SK-N-SH (cell line): ENCODE results near the gene FOXP1. TPM values are rescaled to one million over a fixed set of nuclear protein-coding genes. Genes with fewer than 3 reads are reported as not detected.
A peak's percentile ranks its signal among the peaks of the same experiment; 100 is the strongest.

Experiments
- CTCF ChIA-PET: fragments of 300-600, 350-600 bp; formaldehyde crosslinking; extraction: SDS; loops from one replicate; lab custom pipeline; 2021; lab: Yijun Ruan, JAX
- POLR2A ChIA-PET: fragments of 350-600 bp; sonication (Branson Sonifier 250); formaldehyde crosslinking; extraction: SDS; loops from one replicate; lab custom pipeline; 2020; ENCODE audit warnings: antibody characterized with exemption, inconsistent platforms; lab: Yijun Ruan, JAX
- DNase-seq: peaks from one replicate; pipeline ENCODE4 v3.0.0; 2012
- H2AFZ ChIP-seq: fragments of 200-600 bp; sonication (generic); 2 replicates; pipeline ENCODE4 v1.8.1; 2016; ENCODE audit warnings: antibody characterized with exemption, mild to moderate bottlenecking, low read depth
- H3F3A ChIP-seq: fragments of 200-600 bp; sonication (generic); replicated peaks from 2 replicates; pipeline ENCODE3; 2016; ENCODE audit warnings: antibody characterized with exemption, mild to moderate bottlenecking; ENCODE audit not compliant: insufficient read depth
- H3K27ac ChIP-seq, 2 experiments: fragments of 200-500 bp in 1 of 2; fragments of 200-600 bp in 1 of 2; sonication (Bioruptor generic) in 1 of 2; sonication (generic), shearing (Covaris generic) in 1 of 2; 2 replicates each; pipeline versions ENCODE4 v1.5.1 to v1.6.1; 2014 to 2016; ENCODE audit warnings: low read depth in 2 of 2, inconsistent platforms in 1 of 2, low read length in 1 of 2, mild to moderate bottlenecking in 1 of 2, mixed read lengths in 1 of 2
- H3K27me3 ChIP-seq: fragments of 200-600 bp; sonication (generic), shearing (Covaris generic); 2 replicates; pipeline ENCODE4 v1.6.1; 2016; ENCODE audit warnings: mixed run types; ENCODE audit not compliant: insufficient read depth
- H3K36me3 ChIP-seq, 2 experiments: fragments of 200-500 bp in 1 of 2; fragments of 200-600 bp in 1 of 2; sonication (Bioruptor generic) in 1 of 2; sonication (generic) in 1 of 2; replicated peaks in 1 of 2; 2 replicates each; pipeline versions ENCODE3 to v1.5.1; 2014 to 2016; ENCODE audit warnings: low read length in 1 of 2, mild to moderate bottlenecking in 1 of 2; ENCODE audit not compliant: insufficient read depth in 2 of 2, control insufficient read depth in 1 of 2
- H3K4me1 ChIP-seq, 2 experiments: fragments of 200-500 bp in 1 of 2; fragments of 200-600 bp in 1 of 2; sonication (Bioruptor generic) in 1 of 2; sonication (generic), shearing (Covaris generic) in 1 of 2; 2 replicates each; pipeline versions ENCODE4 v1.5.1 to v1.6.1; 2014 to 2016; ENCODE audit warnings: low read depth in 1 of 2, low read length in 1 of 2, mixed run types in 1 of 2; ENCODE audit not compliant: insufficient read depth in 2 of 2, control insufficient read depth in 1 of 2
- H3K4me2 ChIP-seq: fragments of 200-600 bp; sonication (generic), shearing (Covaris generic); 2 replicates; pipeline ENCODE4 v1.6.1; 2017; ENCODE audit warnings: mixed run types
- H3K4me3 ChIP-seq, 2 experiments: fragments of 200-500 bp in 1 of 2; fragments of 200-600 bp in 1 of 2; sonication (Bioruptor generic) in 1 of 2; sonication (generic), shearing (Covaris generic) in 1 of 2; 2 replicates each; pipeline versions ENCODE4 v1.5.1 to v1.8.1; 2014 to 2016; ENCODE audit warnings: low read depth in 2 of 2, inconsistent platforms in 1 of 2, low read length in 1 of 2, mild to moderate bottlenecking in 1 of 2, mixed read lengths in 1 of 2, moderate library complexity in 1 of 2
- H3K79me2 ChIP-seq: fragments of 200-600 bp; sonication (generic); 2 replicates; pipeline ENCODE4 v1.8.1; 2017; ENCODE audit warnings: mild to moderate bottlenecking; ENCODE audit not compliant: insufficient read depth
- H3K9ac ChIP-seq: fragments of 200-600 bp; sonication (generic); 2 replicates; pipeline ENCODE4 v1.6.1; 2017; ENCODE audit warnings: mixed run types
- H3K9me2 ChIP-seq: fragments of 200-600 bp; sonication (generic); 2 replicates; pipeline ENCODE4 v1.6.1; 2017; ENCODE audit warnings: mixed run types
- H3K9me3 ChIP-seq: fragments of 200-600 bp; sonication (generic); 2 replicates; pipeline ENCODE4 v1.6.1; 2017; ENCODE audit warnings: mixed run types, mild to moderate bottlenecking, moderate library complexity
- H4K20me1 ChIP-seq: fragments of 200-600 bp; sonication (generic); 2 replicates; pipeline ENCODE4 v1.6.1; 2017; ENCODE audit warnings: mild to moderate bottlenecking, mixed run types; ENCODE audit not compliant: insufficient read depth
- CHD2 ChIP-seq: fragments of 150-350 bp; IDR thresholded peaks from 2 replicates; pipeline ENCODE4 v1.6.1; 2018; ENCODE audit warnings: low read length; ENCODE audit not compliant: partially characterized antibody
- FOSL2 ChIP-seq: IDR thresholded peaks from 2 replicates; pipeline ENCODE4 v1.4.0; 2012; ENCODE audit warnings: low read depth, mild to moderate bottlenecking, moderate library complexity, borderline replicate concordance
- FOXJ3 ChIP-seq: sonication (generic); formaldehyde crosslinking; IDR thresholded peaks from 2 replicates; pipeline ENCODE4 v1.5.1; 2020; ENCODE audit warnings: mild to moderate bottlenecking, missing genetic modification reagents
- FOXM1 ChIP-seq: IDR thresholded peaks from 2 replicates; pipeline ENCODE4 v1.4.0; 2012; ENCODE audit warnings: low read depth, mild to moderate bottlenecking
- GATA2 ChIP-seq: sonication (generic); formaldehyde crosslinking; IDR thresholded peaks from 2 replicates; pipeline ENCODE4 v1.5.0; 2020; ENCODE audit warnings: mild to moderate bottlenecking, missing genetic modification reagents
- IRF3 ChIP-seq: fragments of 150-350 bp; IDR thresholded peaks from 2 replicates; pipeline ENCODE4 v1.6.1; 2016; ENCODE audit warnings: mild to moderate bottlenecking, low read depth, low read length
- JUND ChIP-seq: IDR thresholded peaks from 2 replicates; pipeline ENCODE4 v1.4.0; 2012
- RAD21 ChIP-seq: IDR thresholded peaks from 2 replicates; pipeline ENCODE4 v1.6.1; 2012; ENCODE audit warnings: mild to moderate bottlenecking, low read length
- RCOR1 ChIP-seq: fragments of 150-350 bp; IDR thresholded peaks from 2 replicates; pipeline ENCODE4 v1.6.1; 2017; ENCODE audit warnings: antibody characterized with exemption, low read length
- SIN3A ChIP-seq: IDR thresholded peaks from 2 replicates; pipeline ENCODE4 v1.6.1; 2012; ENCODE audit warnings: low read depth, mild to moderate bottlenecking, low read length, moderate library complexity, borderline replicate concordance
- TAF1 ChIP-seq: IDR thresholded peaks from 2 replicates; pipeline ENCODE4 v1.6.1; 2012; ENCODE audit warnings: low read depth, mild to moderate bottlenecking, low read length, moderate library complexity, borderline replicate concordance
- WGBS: methylation state at CpG from one replicate; pipeline ENCODE4 v1.1.6; 2017; ENCODE audit warnings: low lambda C conversion rate; 5-methylcytosine and 5-hydroxymethylcytosine counted together
- polyA plus RNA-seq, 3 experiments: library from polyadenylated mRNA; depleted of rRNA; stranded (reverse); fragments of >200 nt; gene quantifications; 2 replicates each; pipeline ENCODE4 v1.2.3, GENCODE V29; 2012
- TF ChIP-seq, protein P1 (sequence below): IDR thresholded peaks from 2 replicates; pipeline ENCODE4 v1.4.0; 2012; ENCODE audit warnings: low read depth, borderline replicate concordance
- TF ChIP-seq, protein P2 (sequence below): fragments of 150-350 bp; IDR thresholded peaks from 2 replicates; pipeline ENCODE4 v1.6.1; 2017; ENCODE audit warnings: antibody characterized with exemption, low read length, low read depth, borderline replicate concordance
- TF ChIP-seq, protein P3 (sequence below): IDR thresholded peaks from 2 replicates; pipeline ENCODE4 v1.4.0; 2012; ENCODE audit warnings: low read depth, borderline replicate concordance

Gene FOXP1
- polyA plus RNA-seq, 1 of the 3 experiments (the other 2 are of a cell fraction): 8.8 TPM

- Histone ChIP-seq H4K20me1 (no peaks in the 10 kb centered on the region), H3K4me2 (peak overlapping the region; percentile 36), H3K27ac (peak overlapping the region in 1 of 2 experiments; percentile 99; a peak in 2 of 4 replicates), H3K79me2 (peaks cover 64% of the 10 kb centered on the region), H2AFZ (no peak overlapping the region), H3K9me3 (no peaks in the 10 kb centered on the region), H3F3A (peaks cover 80% of the 10 kb centered on the region), H3K9ac (peak overlapping the region; percentile 29; the same call in 1 of the 2 replicates), H3K4me1 (peaks cover 4 to 59% of the 10 kb centered on the region in 2 experiments), H3K27me3 (no peaks in the 10 kb centered on the region), H3K36me3 (no peaks in the 10 kb centered on the region), H3K9me2 (no peaks in the 10 kb centered on the region), H3K4me3 (no peak overlapping the region)
- no peak for TF ChIP-seq FOSL2
- TF ChIP-seq JUND: no peak
- TF ChIP-seq FOXJ3 (CRISPR knock-in tag): no peak
- TF ChIP-seq CHD2: no peak
- TF ChIP-seq TAF1: no peak
- TF ChIP-seq, protein P1, sequence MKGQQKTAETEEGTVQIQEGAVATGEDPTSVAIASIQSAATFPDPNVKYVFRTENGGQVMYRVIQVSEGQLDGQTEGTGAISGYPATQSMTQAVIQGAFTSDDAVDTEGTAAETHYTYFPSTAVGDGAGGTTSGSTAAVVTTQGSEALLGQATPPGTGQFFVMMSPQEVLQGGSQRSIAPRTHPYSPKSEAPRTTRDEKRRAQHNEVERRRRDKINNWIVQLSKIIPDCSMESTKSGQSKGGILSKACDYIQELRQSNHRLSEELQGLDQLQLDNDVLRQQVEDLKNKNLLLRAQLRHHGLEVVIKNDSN: no peak
- TF ChIP-seq, protein P2, sequence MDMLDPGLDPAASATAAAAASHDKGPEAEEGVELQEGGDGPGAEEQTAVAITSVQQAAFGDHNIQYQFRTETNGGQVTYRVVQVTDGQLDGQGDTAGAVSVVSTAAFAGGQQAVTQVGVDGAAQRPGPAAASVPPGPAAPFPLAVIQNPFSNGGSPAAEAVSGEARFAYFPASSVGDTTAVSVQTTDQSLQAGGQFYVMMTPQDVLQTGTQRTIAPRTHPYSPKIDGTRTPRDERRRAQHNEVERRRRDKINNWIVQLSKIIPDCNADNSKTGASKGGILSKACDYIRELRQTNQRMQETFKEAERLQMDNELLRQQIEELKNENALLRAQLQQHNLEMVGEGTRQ: no peak
- TF ChIP-seq GATA2: no peak
- no peak for TF ChIP-seq SIN3A
- TF ChIP-seq, protein P3, sequence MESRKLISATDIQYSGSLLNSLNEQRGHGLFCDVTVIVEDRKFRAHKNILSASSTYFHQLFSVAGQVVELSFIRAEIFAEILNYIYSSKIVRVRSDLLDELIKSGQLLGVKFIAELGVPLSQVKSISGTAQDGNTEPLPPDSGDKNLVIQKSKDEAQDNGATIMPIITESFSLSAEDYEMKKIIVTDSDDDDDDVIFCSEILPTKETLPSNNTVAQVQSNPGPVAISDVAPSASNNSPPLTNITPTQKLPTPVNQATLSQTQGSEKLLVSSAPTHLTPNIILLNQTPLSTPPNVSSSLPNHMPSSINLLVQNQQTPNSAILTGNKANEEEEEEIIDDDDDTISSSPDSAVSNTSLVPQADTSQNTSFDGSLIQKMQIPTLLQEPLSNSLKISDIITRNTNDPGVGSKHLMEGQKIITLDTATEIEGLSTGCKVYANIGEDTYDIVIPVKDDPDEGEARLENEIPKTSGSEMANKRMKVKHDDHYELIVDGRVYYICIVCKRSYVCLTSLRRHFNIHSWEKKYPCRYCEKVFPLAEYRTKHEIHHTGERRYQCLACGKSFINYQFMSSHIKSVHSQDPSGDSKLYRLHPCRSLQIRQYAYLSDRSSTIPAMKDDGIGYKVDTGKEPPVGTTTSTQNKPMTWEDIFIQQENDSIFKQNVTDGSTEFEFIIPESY: no peak
- no peak for TF ChIP-seq FOXM1
- no peak for TF ChIP-seq RAD21
- no peak for TF ChIP-seq RCOR1
- no peak for TF ChIP-seq IRF3
- no peak for DNase-seq
- 59% methylated on average over 7 of the region's 7 CpGs for WGBS
- CTCF ChIA-PET: interaction anchor here (0.8 to 1.4 kb wide), 2 partner anchors 142 to 144 kb away, joined by 3 read pairs; no protein-coding TSS in a partner anchor
- POLR2A ChIA-PET: no interaction called here
Measured at GRCh38 chr3:71254281-71255057, 329.1 kb downstream of the FOXP1 start.
